ENCODE measurements around the gene CST11.

- TF ChIP-seq CTCF (IDR thresholded peaks at IDR 0.05) (no peak), POLR2A (IDR thresholded peaks at IDR 0.05) (no peak)
Measured at GRCh38 chr20:23412026-23412425, 40.6 kb downstream of the CST11 start.
